Measurements from ENCODE around the gene NFIB. TPM values are rescaled to one million over a fixed set of nuclear protein-coding genes. Genes with fewer than 3 reads are reported as not detected.

Gene NFIB
- total and polyA plus RNA-seq, 2 donors (not counting 3 experiments of a cell fraction or from before 2014, with no cell fraction given) = 26.4 to 174 TPM

GRCh38 chr9:14064940-14065339 is 249.0 kb downstream of the NFIB start:
- H3K4me2 ChIP-seq (ENCODE audit: insufficient read depth, low read length) = no peak overlapping the region
- no peak overlapping the region for H2AFZ ChIP-seq (ENCODE audit: low read depth, low read length)
- H3K4me1 ChIP-seq (ENCODE audit: control insufficient read depth, extremely low read depth, insufficient read depth, low read length) = no peaks in the 10 kb centered on the region
- no peak for TF ChIP-seq MYC (IDR thresholded peaks at IDR 0.05; ENCODE audit: low read depth, low read length)
- TF ChIP-seq JUN (IDR thresholded peaks at IDR 0.05; ENCODE audit: borderline replicate concordance, insufficient read depth, insufficient read length, low read depth) = no peak
- TF ChIP-seq, protein P1, sequence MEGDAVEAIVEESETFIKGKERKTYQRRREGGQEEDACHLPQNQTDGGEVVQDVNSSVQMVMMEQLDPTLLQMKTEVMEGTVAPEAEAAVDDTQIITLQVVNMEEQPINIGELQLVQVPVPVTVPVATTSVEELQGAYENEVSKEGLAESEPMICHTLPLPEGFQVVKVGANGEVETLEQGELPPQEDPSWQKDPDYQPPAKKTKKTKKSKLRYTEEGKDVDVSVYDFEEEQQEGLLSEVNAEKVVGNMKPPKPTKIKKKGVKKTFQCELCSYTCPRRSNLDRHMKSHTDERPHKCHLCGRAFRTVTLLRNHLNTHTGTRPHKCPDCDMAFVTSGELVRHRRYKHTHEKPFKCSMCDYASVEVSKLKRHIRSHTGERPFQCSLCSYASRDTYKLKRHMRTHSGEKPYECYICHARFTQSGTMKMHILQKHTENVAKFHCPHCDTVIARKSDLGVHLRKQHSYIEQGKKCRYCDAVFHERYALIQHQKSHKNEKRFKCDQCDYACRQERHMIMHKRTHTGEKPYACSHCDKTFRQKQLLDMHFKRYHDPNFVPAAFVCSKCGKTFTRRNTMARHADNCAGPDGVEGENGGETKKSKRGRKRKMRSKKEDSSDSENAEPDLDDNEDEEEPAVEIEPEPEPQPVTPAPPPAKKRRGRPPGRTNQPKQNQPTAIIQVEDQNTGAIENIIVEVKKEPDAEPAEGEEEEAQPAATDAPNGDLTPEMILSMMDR (IDR thresholded peaks at IDR 0.05; ENCODE audit: extremely low read depth in 1 of 2, insufficient read depth in 1 of 2, low read depth in 1 of 2, low read length in 2 of 2) = no peak
- TF ChIP-seq POLR2A (IDR thresholded peaks at IDR 0.05; ENCODE audit: low read depth, low read length) = no peak
- TF ChIP-seq, protein P2, sequence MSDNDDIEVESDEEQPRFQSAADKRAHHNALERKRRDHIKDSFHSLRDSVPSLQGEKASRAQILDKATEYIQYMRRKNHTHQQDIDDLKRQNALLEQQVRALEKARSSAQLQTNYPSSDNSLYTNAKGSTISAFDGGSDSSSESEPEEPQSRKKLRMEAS (IDR thresholded peaks at IDR 0.05; ENCODE audit: insufficient read depth, insufficient read length) = no peak
- no peak for TF ChIP-seq POLR2AphosphoS5 (IDR thresholded peaks at IDR 0.05; ENCODE audit: insufficient read depth, low read depth, low read length)
- TF ChIP-seq GATA2 (IDR thresholded peaks at IDR 0.05; ENCODE audit: insufficient read depth, insufficient read length, low read depth, low read length) = no peak
- TF ChIP-seq FOS (IDR thresholded peaks at IDR 0.05; ENCODE audit: borderline replicate concordance, insufficient read depth, low read length) = no peak
- no peak for TF ChIP-seq EZH2 (IDR thresholded peaks at IDR 0.05; ENCODE audit: borderline replicate concordance, low read depth, low read length, severe bottlenecking)
- CTCF ChIA-PET = interaction anchor here (0.8 to 1.4 kb wide), 2 partner anchors 13 to 17 kb away, joined by 3 read pairs; no protein-coding TSS in a partner anchor
- intact Hi-C loops (cut with micrococcal nuclease) (no loop called here), dilution Hi-C loops (cut with MboI; ENCODE audit: extremely low pct_ligation_motif_present, low sequenced_read_pairs) (no loop called here)
- no peaks in the 10 kb centered on the region for H4K20me1 ChIP-seq (replicated peaks; ENCODE audit: control insufficient read depth, extremely low read depth, insufficient read depth, low read length)
- no peak overlapping the region for H3K9ac ChIP-seq (replicated peaks; ENCODE audit: extremely low read depth, insufficient read depth, low read length)
- FAIRE-seq (no peak), DNase-seq (ENCODE audit: low read depth, low spot score) (no peak)
- no TSS peak for BruUV-seq (replicated peaks)
- no peaks in the 10 kb centered on the region for H3K9me1 ChIP-seq (replicated peaks; ENCODE audit: control insufficient read depth, extremely low read depth, insufficient read depth, low read length)
- H3K27ac ChIP-seq (ENCODE audit: insufficient read depth, low read depth, low read length) = no peak overlapping the region
- no peaks in the 10 kb centered on the region for H3K27me3 ChIP-seq (ENCODE audit: control insufficient read depth in 2 of 2, insufficient read depth in 2 of 2, low read length in 2 of 2)
- H3K79me2 ChIP-seq (ENCODE audit: control insufficient read depth, insufficient read depth, low read length) = no peaks in the 10 kb centered on the region
- no peaks in the 10 kb centered on the region for H3K9me3 ChIP-seq (replicated peaks; ENCODE audit: control insufficient read depth, insufficient read depth, low read length)
- POLR2A ChIA-PET = no interaction called here
- H3K36me3 ChIP-seq (ENCODE audit: control insufficient read depth in 2 of 2, extremely low read depth in 1 of 2, insufficient read depth in 2 of 2, low read length in 2 of 2) = no peaks in the 10 kb centered on the region
- H3K4me3 ChIP-seq (replicated peaks in 1 of 3; ENCODE audit: insufficient read depth in 1 of 3, low read depth in 1 of 3, low read length in 3 of 3) = no peak overlapping the region

All from endothelial cell of umbilical vein (primary cell).